A549 treated with dexamethasone at 1 μM for 4 hours (cell line): ENCODE data around the gene OCRL. TPM values are rescaled to one million over a fixed set of nuclear protein-coding genes. Genes with fewer than 3 reads are reported as not detected.

ENCODE experiments used
- total RNA-seq: library from RNA; stranded (reverse); fragments of 200-300 nt; extraction: Qiagen RNA extraction; gene quantifications from 5 replicates; pipeline ENCODE4 v1.2.3, GENCODE V29; 2022

OCRL gene
- 21.1 to 27.7 TPM (median 25.8 TPM) in 5 replicates for total RNA-seq

DNA sequence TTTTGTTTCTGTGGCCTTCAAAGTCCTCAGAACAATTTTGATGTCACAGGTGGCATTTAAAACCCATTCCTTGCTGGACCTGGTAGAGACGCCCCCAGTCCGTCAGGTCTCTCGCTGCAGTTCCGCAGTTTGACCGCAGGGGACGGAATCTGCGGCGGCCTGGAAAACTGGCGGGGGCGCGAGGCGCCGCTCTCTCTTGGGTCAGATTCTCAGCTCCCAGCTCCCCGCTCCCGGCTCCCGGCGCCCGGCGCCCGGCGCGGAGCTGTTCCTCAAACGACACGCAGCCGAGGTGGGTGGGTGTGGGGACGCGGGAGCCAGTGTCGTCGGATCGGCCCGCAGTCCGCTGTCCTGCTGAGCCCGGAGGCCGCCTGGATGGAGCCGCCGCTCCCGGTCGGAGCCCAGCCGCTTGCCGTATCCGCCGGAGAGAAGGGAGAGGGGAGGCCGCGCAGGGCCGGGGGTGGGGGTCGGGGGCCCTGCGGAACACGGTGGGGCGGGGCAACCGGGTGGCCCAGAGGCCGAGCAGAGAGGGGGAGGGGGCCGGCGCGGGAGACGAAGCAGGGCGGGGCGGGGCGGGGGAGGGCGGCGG, at the start of gene OCRL:
TSS of gene OCRL (plus strand) at position 192 of the 586 bp plus-strand sequence. CDS start at position 373, 181 bp downstream.

DNA sequence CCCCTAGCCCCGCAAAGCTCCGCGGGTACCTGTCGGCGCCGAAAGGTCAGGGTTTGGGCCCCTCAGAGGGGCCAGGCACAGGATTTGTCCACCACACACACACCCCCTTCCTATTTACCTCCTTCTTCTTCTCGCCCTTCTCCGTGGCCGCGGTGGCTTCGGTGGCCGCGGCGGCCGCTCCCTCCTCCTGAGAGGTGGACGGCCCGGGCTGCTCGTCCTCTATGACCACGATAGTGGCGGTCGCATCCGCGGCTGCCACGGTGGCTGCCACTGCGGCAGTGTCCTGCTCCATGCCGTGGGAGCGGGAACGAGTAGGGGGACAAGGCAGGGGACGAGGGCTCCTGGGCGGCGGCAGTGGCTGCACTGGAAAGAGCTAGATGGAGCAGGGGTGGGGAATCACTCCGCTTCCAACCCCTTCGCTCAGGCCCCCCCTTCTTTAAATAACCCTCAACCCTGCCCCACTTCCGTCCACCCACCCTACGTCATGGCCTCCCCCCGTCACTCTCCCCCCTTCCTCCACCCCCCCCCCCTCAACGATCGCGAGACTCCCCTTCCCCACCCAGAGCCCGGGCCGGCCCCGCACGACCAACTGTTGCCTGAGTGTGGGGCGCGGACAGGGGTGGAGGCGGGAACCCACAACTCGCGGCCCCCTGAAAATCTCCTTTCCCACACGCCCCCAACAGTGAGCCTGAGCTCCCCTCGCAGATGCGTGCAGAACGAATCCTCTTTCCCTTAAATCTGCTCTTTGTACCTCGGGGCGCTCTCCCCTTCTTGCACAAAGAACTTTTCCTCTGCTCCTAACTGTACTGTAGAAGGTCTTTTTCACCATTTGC, 16.8 kb upstream of the OCRL start, which contains the start of gene SMARCA1:
TSS of gene SMARCA1 (minus strand) at position 412 of the 833 bp plus-strand sequence. CDS start at position 292, 120 bp downstream.

Other genes with a start within 250 kb of the OCRL start
- gene SMARCA1, start 16.8 kb upstream of the OCRL start, total RNA-seq = 38.0 to 57.1 TPM (median 52.4 TPM) in 5 replicates
- gene APLN, start 114.7 kb downstream of the OCRL start, total RNA-seq = 0.68 to 0.90 TPM (median 0.77 TPM) in 5 replicates
- not detected in 5 replicates for gene XPNPEP2, start 198.7 kb downstream of the OCRL start, total RNA-seq
- not detected in 5 replicates for gene SASH3, start 239.7 kb downstream of the OCRL start, total RNA-seq